ENCODE results near the gene LARP6. TPM values are rescaled to one million over a fixed set of nuclear protein-coding genes. Genes with fewer than 3 reads are reported as not detected.

Gene LARP6
- total and polyA plus RNA-seq, 10 donors: 0.85 to 7.0 (median 2.1) TPM

DNA sequence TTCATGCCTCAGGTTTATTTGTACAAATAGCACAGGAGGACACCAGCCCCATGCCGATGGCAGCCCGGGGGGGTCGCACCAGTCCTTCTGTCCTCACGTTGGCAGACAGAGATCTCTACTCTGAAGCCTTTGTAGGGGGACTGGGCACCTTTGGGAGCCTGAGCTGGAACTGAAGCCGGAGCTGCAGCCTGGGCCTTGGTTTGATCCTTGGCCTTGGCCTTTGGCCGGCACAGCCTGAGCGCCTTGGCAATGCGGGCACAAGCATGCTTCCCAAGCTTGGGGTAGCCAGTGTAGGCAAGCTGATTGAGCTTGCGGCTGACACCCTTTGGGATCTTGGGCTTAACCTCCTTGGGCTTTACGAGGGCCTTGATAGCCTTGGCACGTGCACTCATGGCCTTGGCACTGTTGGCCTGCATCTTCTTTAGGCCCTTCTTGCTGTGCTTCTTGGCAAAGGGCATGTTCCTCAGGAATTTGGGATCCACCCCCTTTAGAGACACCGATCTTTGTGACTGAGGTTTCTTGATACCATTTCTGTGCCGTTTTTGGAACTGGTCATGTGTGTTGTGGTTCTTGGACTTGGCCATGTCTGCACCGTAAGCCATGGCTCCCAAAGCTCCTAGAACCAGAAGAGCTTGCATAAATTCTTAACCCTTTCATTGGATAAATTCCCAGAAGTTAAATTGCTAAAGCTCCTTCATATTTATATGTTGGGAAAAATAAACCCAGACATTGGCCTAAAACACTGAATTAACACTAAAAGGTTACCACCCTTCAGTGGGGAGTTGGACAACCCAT lies 57.2 kb downstream of the LARP6 start:
- intact Hi-C loops (cut with DNase I; ENCODE audit: low total_unique reads): no loop called here
- TF ChIP-seq POLR2A (IDR thresholded peaks at IDR 0.05): no peak
- TF ChIP-seq, protein P1, sequence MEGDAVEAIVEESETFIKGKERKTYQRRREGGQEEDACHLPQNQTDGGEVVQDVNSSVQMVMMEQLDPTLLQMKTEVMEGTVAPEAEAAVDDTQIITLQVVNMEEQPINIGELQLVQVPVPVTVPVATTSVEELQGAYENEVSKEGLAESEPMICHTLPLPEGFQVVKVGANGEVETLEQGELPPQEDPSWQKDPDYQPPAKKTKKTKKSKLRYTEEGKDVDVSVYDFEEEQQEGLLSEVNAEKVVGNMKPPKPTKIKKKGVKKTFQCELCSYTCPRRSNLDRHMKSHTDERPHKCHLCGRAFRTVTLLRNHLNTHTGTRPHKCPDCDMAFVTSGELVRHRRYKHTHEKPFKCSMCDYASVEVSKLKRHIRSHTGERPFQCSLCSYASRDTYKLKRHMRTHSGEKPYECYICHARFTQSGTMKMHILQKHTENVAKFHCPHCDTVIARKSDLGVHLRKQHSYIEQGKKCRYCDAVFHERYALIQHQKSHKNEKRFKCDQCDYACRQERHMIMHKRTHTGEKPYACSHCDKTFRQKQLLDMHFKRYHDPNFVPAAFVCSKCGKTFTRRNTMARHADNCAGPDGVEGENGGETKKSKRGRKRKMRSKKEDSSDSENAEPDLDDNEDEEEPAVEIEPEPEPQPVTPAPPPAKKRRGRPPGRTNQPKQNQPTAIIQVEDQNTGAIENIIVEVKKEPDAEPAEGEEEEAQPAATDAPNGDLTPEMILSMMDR (IDR thresholded peaks at IDR 0.05 in 8 of 11, conservative IDR thresholded peaks at IDR 0.05 in 3 of 11): no peak
- no peak for TF ChIP-seq POLR2AphosphoS5 (IDR thresholded peaks at IDR 0.05)
- peaks cover 0 to 7% (median 0%) of the 10 kb centered on the region in 7 donors for H3K27me3 ChIP-seq (replicated peaks in 1 of 7)
- no peak overlapping the region for H3K4me3 ChIP-seq
- H3K9me3 ChIP-seq: no peaks in the 10 kb centered on the region
- peaks cover 0 to 14% (median 3%) of the 10 kb centered on the region in 6 donors for H3K4me1 ChIP-seq
- WGBS, 5 donors: 87 to 94% (median 92%) methylated on average over 10 to 14 of the region's 14 CpGs
- no peak for DNase-seq
- H3K27ac ChIP-seq: no peak overlapping the region
- no peaks in the 10 kb centered on the region for H3K36me3 ChIP-seq

DNA sequence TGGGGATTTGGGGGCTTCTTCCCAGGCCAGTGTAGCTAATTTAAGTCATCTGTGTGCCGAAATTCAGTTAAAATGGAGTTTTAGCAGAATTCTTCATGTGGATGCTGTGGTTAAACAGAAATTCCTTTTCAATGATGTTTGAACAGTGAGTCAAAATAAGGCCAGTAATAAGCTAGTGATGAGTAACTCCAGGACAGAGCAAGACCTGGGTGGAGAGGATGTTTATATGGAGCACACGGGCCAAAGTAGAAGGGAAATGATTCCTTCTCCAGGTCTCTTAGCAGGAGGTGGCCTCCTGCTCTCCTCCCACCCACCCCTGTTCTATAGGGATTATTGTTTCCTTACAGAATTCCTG lies 58.7 kb downstream of the LARP6 start:
- H3K27me3 ChIP-seq (replicated peaks in 1 of 7): peaks cover 0 to 7% (median 0%) of the 10 kb centered on the region in 7 donors
- no peaks in the 10 kb centered on the region for H3K36me3 ChIP-seq
- TF ChIP-seq, protein P1 (IDR thresholded peaks at IDR 0.05 in 8 of 11, conservative IDR thresholded peaks at IDR 0.05 in 3 of 11): no peak
- TF ChIP-seq POLR2A (IDR thresholded peaks at IDR 0.05): no peak
- no peak for TF ChIP-seq POLR2AphosphoS5 (IDR thresholded peaks at IDR 0.05)
- peaks cover 0 to 8% (median 3%) of the 10 kb centered on the region in 6 donors for H3K4me1 ChIP-seq
- no peak overlapping the region for H3K27ac ChIP-seq
- no peak for DNase-seq
- intact Hi-C loops (cut with DNase I; ENCODE audit: low total_unique reads): no loop called here
- H3K4me3 ChIP-seq: no peak overlapping the region
- 80 to 91% (median 86%) methylated on average over 2 of the region's 2 CpGs for WGBS, 5 donors
- no peaks in the 10 kb centered on the region for H3K9me3 ChIP-seq

DNA sequence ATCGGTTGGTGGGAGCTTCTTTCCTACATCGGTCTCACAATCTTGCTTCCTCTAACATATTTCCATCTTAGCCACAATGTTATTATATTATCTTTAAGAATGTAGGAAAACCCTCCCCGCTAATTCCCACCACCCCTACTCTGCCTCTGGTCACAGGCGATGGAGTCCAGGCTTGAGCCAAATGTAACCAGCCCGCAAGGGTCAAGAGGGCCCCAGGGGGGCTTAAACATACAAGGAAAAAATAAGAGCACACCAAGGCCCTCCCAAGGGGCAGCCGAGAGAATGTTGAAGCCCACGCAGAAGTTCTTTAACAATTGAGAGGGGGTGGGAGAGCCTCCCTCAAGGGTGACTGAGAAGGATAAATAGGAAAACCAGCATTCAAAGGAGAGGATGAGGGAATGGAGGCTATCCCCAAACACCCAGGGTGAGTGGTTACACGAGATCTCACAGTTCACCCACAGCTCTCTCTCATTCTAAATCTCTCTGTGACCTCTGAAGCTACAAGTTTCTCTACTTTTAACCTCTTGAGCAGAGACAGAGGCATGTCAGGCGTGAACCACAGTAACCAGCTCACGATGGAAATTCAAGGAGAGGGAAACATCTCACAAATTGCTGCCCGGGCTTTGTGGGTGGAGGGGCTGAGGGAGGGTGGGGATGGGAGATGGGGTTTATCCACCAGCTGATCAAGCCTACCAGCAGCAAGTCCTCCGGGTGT lies 59.2 kb downstream of the LARP6 start:
- H3K27ac ChIP-seq: no peak overlapping the region
- peaks cover 0 to 11% (median 0%) of the 10 kb centered on the region in 7 donors for H3K27me3 ChIP-seq (replicated peaks in 1 of 7)

DNA sequence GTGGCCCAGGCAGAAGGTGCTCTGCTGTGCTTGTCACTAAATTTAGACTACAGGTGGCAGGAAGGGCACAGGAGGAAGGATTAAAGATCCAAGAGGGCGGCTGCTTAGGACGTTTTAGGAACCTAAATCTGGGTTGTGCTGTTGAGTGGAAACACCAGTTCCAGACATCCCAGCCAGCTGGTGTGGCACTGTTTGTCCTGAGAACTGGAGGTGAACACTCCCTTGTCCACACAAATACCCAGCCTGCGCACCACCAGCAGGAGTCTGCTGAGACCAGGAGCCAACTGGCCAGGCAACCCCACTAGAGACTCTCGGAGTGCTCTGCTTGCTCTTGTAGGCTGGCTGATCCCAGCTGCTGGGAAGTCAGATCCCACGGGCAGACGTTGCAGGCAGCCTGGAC lies 60.3 kb downstream of the LARP6 start:
- Histone ChIP-seq H3K4me1 (peaks cover 0 to 7% (median 0%) of the 10 kb centered on the region in 6 donors), H3K4me3 (no peak overlapping the region), H3K27ac (no peak overlapping the region), H3K36me3 (no peaks in the 10 kb centered on the region), H3K27me3 (replicated peaks in 1 of 7) (peaks cover 0 to 13% (median 0%) of the 10 kb centered on the region in 7 donors), H3K9me3 (no peaks in the 10 kb centered on the region)
- DNase-seq: no peak
- no peak for TF ChIP-seq POLR2A (IDR thresholded peaks at IDR 0.05)
- no peak for TF ChIP-seq POLR2AphosphoS5 (IDR thresholded peaks at IDR 0.05)
- TF ChIP-seq, protein P1 (IDR thresholded peaks at IDR 0.05 in 8 of 11, conservative IDR thresholded peaks at IDR 0.05 in 3 of 11): no peak
- intact Hi-C loops (cut with DNase I; ENCODE audit: low total_unique reads): no loop called here
- whole genome bisulfite sequencing, 5 donors: 72 to 86% (median 82%) methylated on average over 3 to 6 of the region's 6 CpGs

More for the DNA sequence above, 59.2 kb downstream of the LARP6 start:
- H3K9me3 ChIP-seq: no peaks in the 10 kb centered on the region
- no peak for DNase-seq
- no peak for TF ChIP-seq POLR2A (IDR thresholded peaks at IDR 0.05)
- H3K36me3 ChIP-seq: no peaks in the 10 kb centered on the region
- H3K4me1 ChIP-seq: peaks cover 0 to 7% (median 2%) of the 10 kb centered on the region in 6 donors
- intact Hi-C loops (cut with DNase I; ENCODE audit: low total_unique reads): no loop called here
- WGBS, 5 donors: 82 to 95% (median 91%) methylated on average over 12 of the region's 12 CpGs
- H3K4me3 ChIP-seq: no peak overlapping the region

All from spleen (tissue), 11 donors.